GM19099 (cell line): ENCODE data around the gene CPS1.

Source experiments
- POLR2A ChIP-seq: IDR thresholded peaks from 3 replicates; pipeline ENCODE4 v1.6.1; 2011; ENCODE audit warnings: low read depth; ENCODE audit not compliant: insufficient read length; ENCODE audit errors: extremely low read depth

The CPS1 gene

DNA sequence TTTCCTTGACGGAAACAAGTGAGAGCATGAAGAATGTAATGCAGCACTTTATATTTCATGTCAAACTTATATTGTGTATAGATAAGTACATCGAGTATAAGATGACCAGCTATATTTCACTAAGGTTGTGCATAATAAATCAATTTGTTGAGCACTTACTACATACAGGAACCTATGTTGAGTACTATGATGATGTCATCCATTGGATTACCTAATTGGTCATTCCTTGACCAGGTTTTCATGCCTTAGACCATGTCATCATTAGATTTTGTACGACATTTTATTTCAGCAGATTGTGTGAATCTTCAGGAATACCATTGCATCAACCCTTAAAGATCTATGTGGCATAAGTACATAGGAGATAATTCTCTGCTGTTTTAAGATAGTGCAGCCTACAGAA is 119.7 kb downstream of the CPS1 start:
- TF ChIP-seq POLR2A, result no peak

DNA sequence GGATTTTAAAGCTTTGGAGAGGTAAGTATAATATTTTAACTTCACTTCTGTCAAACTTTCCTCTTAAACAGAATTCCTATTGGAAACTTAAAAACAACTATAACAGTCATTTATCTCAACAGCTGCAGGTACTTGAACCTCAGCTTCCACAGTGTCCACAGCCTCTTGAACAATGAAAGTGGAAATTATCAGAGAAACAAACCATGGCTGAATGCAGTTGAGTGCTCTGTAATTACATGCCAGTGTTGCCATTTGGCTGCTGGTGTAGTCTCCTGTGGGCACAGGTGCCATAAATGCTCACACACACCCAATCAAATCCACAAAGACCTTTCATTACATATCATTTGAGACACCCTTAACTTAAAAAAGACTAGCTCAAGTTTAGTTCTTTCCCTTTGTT is 125.1 kb downstream of the CPS1 start:
- TF ChIP-seq POLR2A, result no peak

DNA sequence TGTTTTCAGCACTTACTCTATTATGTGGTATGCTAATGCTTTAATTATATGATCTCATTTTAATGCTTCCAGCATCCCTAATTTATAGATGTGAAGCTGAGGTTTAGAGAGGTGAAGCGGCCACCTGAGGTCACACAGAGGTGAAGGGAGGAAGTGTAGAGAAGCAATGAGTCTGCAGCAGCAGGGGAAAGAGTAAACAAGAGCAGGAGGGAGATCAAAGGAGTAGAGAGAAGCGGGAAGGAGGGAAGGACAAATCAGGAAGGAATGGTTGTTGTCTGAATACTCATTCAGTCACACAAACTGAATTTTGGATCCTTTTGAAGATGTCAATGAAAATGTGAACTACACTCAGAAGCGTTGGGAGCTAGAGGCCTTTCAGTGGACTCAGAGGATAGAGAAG is 130.0 kb downstream of the CPS1 start:
- no peak for TF ChIP-seq POLR2A

DNA sequence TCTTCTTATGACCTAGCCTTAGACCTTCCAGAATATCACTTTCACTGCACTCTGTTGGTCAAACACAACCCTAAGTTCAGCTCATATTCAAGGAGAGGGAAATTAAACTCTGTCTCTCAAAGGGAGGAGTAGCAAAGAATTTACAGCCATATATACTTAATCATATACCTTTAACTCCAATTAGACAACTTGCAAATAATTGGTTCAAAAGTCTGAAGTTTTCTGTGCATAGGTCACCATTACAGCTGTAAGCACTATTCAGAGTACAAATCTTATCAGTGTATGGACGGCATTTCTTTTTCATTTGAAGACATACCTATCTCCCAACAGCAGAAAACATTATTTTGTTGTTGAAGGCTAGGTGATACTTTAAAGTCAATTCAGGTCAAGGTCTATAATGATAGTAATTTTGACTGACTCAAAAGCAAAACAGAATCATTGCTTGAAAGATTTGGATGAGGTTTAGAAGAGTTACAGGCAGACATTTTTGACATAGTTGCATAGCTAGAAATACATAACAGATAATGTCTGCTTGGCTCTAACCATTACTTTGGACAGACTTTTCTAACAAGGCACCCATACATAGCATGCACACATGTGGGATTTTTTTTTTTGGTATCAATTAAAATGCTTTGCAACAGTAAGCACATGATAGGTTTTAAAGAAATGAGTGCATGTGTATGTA is 131.5 kb downstream of the CPS1 start:
- TF ChIP-seq POLR2A, result no peak

DNA sequence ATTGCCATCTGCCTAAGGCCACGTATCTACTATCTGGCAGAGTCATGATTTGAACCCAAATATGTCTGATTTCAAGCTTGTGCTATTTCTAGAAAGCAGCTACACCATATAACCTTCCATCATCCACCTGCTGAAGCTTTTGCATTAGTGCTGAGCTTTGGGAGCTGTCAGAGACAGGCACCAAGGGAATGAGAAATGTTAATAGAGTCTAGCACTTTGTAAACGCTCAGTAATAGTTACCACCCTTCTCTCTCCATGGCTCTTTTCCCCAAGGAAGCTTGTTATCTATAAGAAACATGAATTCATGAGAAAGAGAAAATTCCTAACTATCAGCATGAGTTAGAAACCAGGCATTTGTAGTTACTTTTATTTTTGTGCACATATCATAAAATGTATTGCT is 151.5 kb downstream of the CPS1 start:
- no peak for TF ChIP-seq POLR2A

GRCh38 chr2:210713122-210713521 is 156.7 kb downstream of the CPS1 start:
- TF ChIP-seq POLR2A, result no peak

DNA sequence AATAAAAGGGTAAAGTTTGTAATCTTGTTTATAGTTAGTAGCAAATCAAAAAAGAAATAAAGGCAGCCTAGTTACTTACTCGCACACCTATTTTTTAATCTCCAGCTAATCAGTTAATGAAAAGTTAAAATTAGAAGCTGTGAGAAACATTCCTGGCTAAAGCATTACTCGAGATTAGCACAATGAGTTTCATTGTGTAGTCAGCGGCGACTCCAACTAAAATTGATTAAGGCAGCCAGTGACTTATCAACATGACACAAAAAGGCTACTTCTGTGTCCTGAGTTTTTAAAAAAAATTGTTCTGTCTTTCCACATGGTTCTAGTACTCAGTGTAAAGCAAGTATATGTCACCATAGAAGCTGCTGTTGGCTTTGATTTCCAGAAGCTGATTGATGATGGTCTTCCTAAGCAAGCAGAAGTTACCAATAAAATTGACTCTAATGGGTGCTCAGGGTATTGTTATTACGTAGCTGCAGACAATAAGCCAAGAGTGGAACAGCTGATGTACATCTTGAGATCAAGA is 159.2 kb downstream of the CPS1 start:
- no peak for TF ChIP-seq POLR2A

GRCh38 chr2:210718503-210718902 is 162.1 kb downstream of the CPS1 start:
- TF ChIP-seq POLR2A, result no peak

GRCh38 chr2:210722092-210722491 is 165.7 kb downstream of the CPS1 start:
- no peak for TF ChIP-seq POLR2A

DNA sequence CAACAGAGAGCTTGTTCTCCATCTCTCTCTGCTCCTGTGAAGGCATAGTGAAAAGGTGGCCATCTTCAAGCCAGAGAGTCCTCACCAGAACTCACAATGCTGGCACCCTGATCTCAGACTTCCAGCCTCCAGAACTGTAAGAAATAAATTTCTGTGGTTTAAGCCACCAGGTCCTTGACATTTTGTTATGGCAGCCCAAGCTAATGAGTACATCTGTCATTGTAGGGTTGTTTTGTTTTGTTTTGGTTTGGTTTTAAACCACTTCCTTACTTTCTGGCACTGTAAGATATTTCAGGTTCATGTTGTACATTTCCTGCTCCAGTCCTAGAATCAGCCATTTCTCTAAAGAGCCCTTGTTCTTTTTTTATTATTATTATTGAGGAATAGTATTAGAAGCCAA is 171.2 kb downstream of the CPS1 start:
- TF ChIP-seq POLR2A, result no peak
